Stimulated activated naive CD8-positive, alpha-beta T cell treated with anti-CD3 and anti-CD28 coated beads, Interleukin-15, amount 100 ng/mL, for 72 hours (primary cell): Measurements from ENCODE around the gene SP3.
A peak's percentile ranks its signal among the peaks of the same experiment; 100 is the strongest.

Experiments used
- ATAC-seq: fragments of 150-1000 bp; cut with Tn5 transposase; 2 replicates; pipeline ENCODE4 v1.10.0; 2021; ENCODE audit warnings: mild to moderate bottlenecking, moderate library complexity
- DNase-seq, 2 donors: peaks; one replicate each; pipeline ENCODE4 v3.0.0; 2021 to 2022
- H3K27ac Mint-ChIP-seq, 2 donors: one replicate each; pipeline ENCODE4 v1.8.0; 2022; ENCODE audit warnings: mild to moderate bottlenecking in 2 of 2, mixed read lengths in 2 of 2, moderate library complexity in 2 of 2
- H3K27me3 Mint-ChIP-seq: one replicate; pipeline ENCODE4 v1.8.0; 2022; ENCODE audit warnings: mixed read lengths
- H3K4me1 Mint-ChIP-seq: one replicate; pipeline ENCODE4 v1.8.0; 2022; ENCODE audit warnings: mild to moderate bottlenecking, mixed read lengths
- H3K4me3 Mint-ChIP-seq, 2 donors: one replicate each; pipeline ENCODE4 v1.8.0; 2022; ENCODE audit warnings: mild to moderate bottlenecking in 2 of 2, mixed read lengths in 2 of 2, moderate library complexity in 1 of 2
- H3K9me3 Mint-ChIP-seq, 2 donors: one replicate each; pipeline ENCODE4 v1.8.0; 2022; ENCODE audit warnings: mixed read lengths in 2 of 2

Gene SP3

GRCh38 chr2:174002679-174003078, 37.5 kb upstream of the SP3 start:
- H3K27ac Mint-ChIP-seq, result no peak overlapping the region
- no peaks in the 10 kb centered on the region for H3K27me3 Mint-ChIP-seq
- peaks cover 6% of the 10 kb centered on the region for H3K4me1 Mint-ChIP-seq
- H3K9me3 Mint-ChIP-seq, result no peaks in the 10 kb centered on the region
- ATAC-seq, result no peak
- no peak for DNase-seq
- H3K4me3 Mint-ChIP-seq, result no peak overlapping the region

GRCh38 chr2:174001107-174001506, 35.9 kb upstream of the SP3 start:
- Mint-ChIP-seq H3K9me3 (no peaks in the 10 kb centered on the region), H3K27ac (no peak overlapping the region), H3K4me3 (no peak overlapping the region), H3K4me1 (peaks cover 6% of the 10 kb centered on the region), H3K27me3 (no peaks in the 10 kb centered on the region)
- ATAC-seq, result no peak
- no peak for DNase-seq

GRCh38 chr2:173999724-174000123, 34.6 kb upstream of the SP3 start:
- no peaks in the 10 kb centered on the region for H3K27me3 Mint-ChIP-seq
- H3K4me1 Mint-ChIP-seq, result no peaks in the 10 kb centered on the region
- ATAC-seq, result no peak
- no peak overlapping the region for H3K4me3 Mint-ChIP-seq
- no peaks in the 10 kb centered on the region for H3K9me3 Mint-ChIP-seq
- H3K27ac Mint-ChIP-seq, result no peak overlapping the region
- no peak for DNase-seq

- DNase-seq (no peak), ATAC-seq (no peak)
- no peaks in the 10 kb centered on the region for H3K27me3 Mint-ChIP-seq
- no peaks in the 10 kb centered on the region for H3K4me1 Mint-ChIP-seq
- H3K4me3 Mint-ChIP-seq, result no peak overlapping the region
- H3K27ac Mint-ChIP-seq, result no peak overlapping the region
- H3K9me3 Mint-ChIP-seq, result no peaks in the 10 kb centered on the region
These were observed 34.1 kb upstream of the SP3 start for GRCh38 chr2:173999272-173999671.

GRCh38 chr2:173998386-173998785, 33.2 kb upstream of the SP3 start:
- no peak overlapping the region for H3K27ac Mint-ChIP-seq
- no peak overlapping the region for H3K4me3 Mint-ChIP-seq
- H3K9me3 Mint-ChIP-seq, result no peaks in the 10 kb centered on the region
- DNase-seq, result no peak
- H3K4me1 Mint-ChIP-seq, result no peaks in the 10 kb centered on the region
- ATAC-seq, result no peak
- no peaks in the 10 kb centered on the region for H3K27me3 Mint-ChIP-seq

GRCh38 chr2:173997753-173998152, 32.6 kb upstream of the SP3 start:
- no peak overlapping the region for H3K27ac Mint-ChIP-seq
- DNase-seq (no peak), ATAC-seq (no peak)
- H3K9me3 Mint-ChIP-seq, result no peaks in the 10 kb centered on the region
- H3K4me3 Mint-ChIP-seq, result no peak overlapping the region
- H3K4me1 Mint-ChIP-seq, result no peaks in the 10 kb centered on the region
- H3K27me3 Mint-ChIP-seq, result peaks cover under 1% of the 10 kb centered on the region

GRCh38 chr2:173997269-173997668, 32.1 kb upstream of the SP3 start:
- Mint-ChIP-seq H3K27me3 (peaks cover 5% of the 10 kb centered on the region), H3K27ac (no peak overlapping the region)

GRCh38 chr2:173996766-173997165, 31.6 kb upstream of the SP3 start:
- no peak overlapping the region for H3K4me3 Mint-ChIP-seq
- no peaks in the 10 kb centered on the region for H3K9me3 Mint-ChIP-seq
- no peak overlapping the region for H3K27ac Mint-ChIP-seq
- no peak for DNase-seq
- no peaks in the 10 kb centered on the region for H3K4me1 Mint-ChIP-seq
- ATAC-seq, result no peak
- H3K27me3 Mint-ChIP-seq, result peaks cover 5% of the 10 kb centered on the region

More at GRCh38 chr2:173997269-173997668, 32.1 kb upstream of the SP3 start:
- Mint-ChIP-seq H3K4me3 (no peak overlapping the region), H3K4me1 (no peaks in the 10 kb centered on the region), H3K9me3 (no peaks in the 10 kb centered on the region)
- DNase-seq (no peak), ATAC-seq (no peak)

GRCh38 chr2:173993459-173993858, 28.3 kb upstream of the SP3 start:
- no peaks in the 10 kb centered on the region for H3K4me1 Mint-ChIP-seq
- ATAC-seq (no peak), DNase-seq (no peak)
- no peak overlapping the region for H3K4me3 Mint-ChIP-seq
- no peak overlapping the region for H3K27ac Mint-ChIP-seq
- H3K9me3 Mint-ChIP-seq, result no peaks in the 10 kb centered on the region
- peaks cover 12% of the 10 kb centered on the region for H3K27me3 Mint-ChIP-seq

GRCh38 chr2:173991856-173992588, 26.8 kb upstream of the SP3 start:
- Mint-ChIP-seq H3K9me3 (no peaks in the 10 kb centered on the region), H3K4me1 (no peaks in the 10 kb centered on the region), H3K4me3 (no peak overlapping the region), H3K27me3 (peaks cover 12% of the 10 kb centered on the region), H3K27ac (no peak overlapping the region)
- no peak for DNase-seq
- ATAC-seq, result no peak

GRCh38 chr2:173990970-173991819, 26.0 kb upstream of the SP3 start:
- Mint-ChIP-seq H3K27me3 (peaks cover 12% of the 10 kb centered on the region), H3K27ac (no peak overlapping the region), H3K4me1 (no peaks in the 10 kb centered on the region), H3K4me3 (no peak overlapping the region), H3K9me3 (no peaks in the 10 kb centered on the region)
- DNase-seq (no peak), ATAC-seq (peak; percentile 67)

GRCh38 chr2:173990245-173990644, 25.1 kb upstream of the SP3 start:
- DNase-seq (no peak), ATAC-seq (no peak)
- no peaks in the 10 kb centered on the region for H3K9me3 Mint-ChIP-seq
- peaks cover 12% of the 10 kb centered on the region for H3K27me3 Mint-ChIP-seq
- H3K4me3 Mint-ChIP-seq, result no peak overlapping the region
- H3K27ac Mint-ChIP-seq, result no peak overlapping the region
- no peaks in the 10 kb centered on the region for H3K4me1 Mint-ChIP-seq

GRCh38 chr2:173989884-173990215, 24.7 kb upstream of the SP3 start:
- no peak for DNase-seq

GRCh38 chr2:173989160-173989883, 24.1 kb upstream of the SP3 start:
- H3K4me3 Mint-ChIP-seq, result no peak overlapping the region
- ATAC-seq (no peak), DNase-seq (no peak)
- no peak overlapping the region for H3K27ac Mint-ChIP-seq
- no peaks in the 10 kb centered on the region for H3K4me1 Mint-ChIP-seq
- peaks cover 12% of the 10 kb centered on the region for H3K27me3 Mint-ChIP-seq
- H3K9me3 Mint-ChIP-seq, result no peaks in the 10 kb centered on the region

More at GRCh38 chr2:173989884-173990215, 24.7 kb upstream of the SP3 start:
- Mint-ChIP-seq H3K4me3 (no peak overlapping the region), H3K9me3 (no peaks in the 10 kb centered on the region), H3K27ac (no peak overlapping the region), H3K27me3 (peaks cover 12% of the 10 kb centered on the region), H3K4me1 (no peaks in the 10 kb centered on the region)
- ATAC-seq, result no peak

- H3K4me3 Mint-ChIP-seq, result no peak overlapping the region
- ATAC-seq (no peak), DNase-seq (no peak)
- H3K27me3 Mint-ChIP-seq, result peaks cover 15% of the 10 kb centered on the region
- H3K27ac Mint-ChIP-seq, result no peak overlapping the region
- H3K9me3 Mint-ChIP-seq, result no peaks in the 10 kb centered on the region
- no peaks in the 10 kb centered on the region for H3K4me1 Mint-ChIP-seq
These were observed 21.6 kb upstream of the SP3 start for GRCh38 chr2:173986805-173987204.

- H3K27ac Mint-ChIP-seq, result no peak overlapping the region
- H3K9me3 Mint-ChIP-seq, result no peaks in the 10 kb centered on the region
- H3K27me3 Mint-ChIP-seq, result peaks cover 14% of the 10 kb centered on the region
- no peak overlapping the region for H3K4me3 Mint-ChIP-seq
- DNase-seq (no peak), ATAC-seq (no peak)
- H3K4me1 Mint-ChIP-seq, result no peaks in the 10 kb centered on the region
These were observed 20.4 kb upstream of the SP3 start for GRCh38 chr2:173985605-173985992.
